ENCODE results near the gene TMEM164.

- TF ChIP-seq CTCF (IDR thresholded peaks at IDR 0.05): no peak
- TF ChIP-seq POLR2AphosphoS5 (IDR thresholded peaks at IDR 0.05): no peak
Measured at GRCh38 chrX:110119480-110119879, 116.6 kb downstream of the TMEM164 start.
